SK-N-MC (cell line): Measurements from ENCODE around the gene TREML2.

Source experiments
- DNase-seq: peaks from one replicate; pipeline ENCODE4 v3.0.0-alpha.2; 2011; ENCODE audit warnings: low read depth, low spot score
- H3K27ac ChIP-seq: fragments of 200-600 bp; sonication (generic); 2 replicates; pipeline ENCODE4 v1.5.1; 2016; ENCODE audit warnings: mixed run types
- H3K36me3 ChIP-seq: fragments of 200-600 bp; sonication (generic); 2 replicates; pipeline ENCODE4 v1.6.1; 2017; ENCODE audit warnings: antibody characterized with exemption, low read length, mixed read lengths; ENCODE audit not compliant: insufficient read depth
- H3K4me3 ChIP-seq: fragments of 200-600 bp; sonication (generic); 2 replicates; pipeline ENCODE4 v1.5.1; 2016
- H3K9ac ChIP-seq: fragments of 200-600 bp; sonication (generic); 2 replicates; pipeline ENCODE4 v1.8.0; 2017; ENCODE audit warnings: mixed run types, mixed read lengths; ENCODE audit not compliant: insufficient read length
- H3K9me3 ChIP-seq: fragments of 200-600 bp; sonication (generic); 2 replicates; pipeline ENCODE4 v1.6.1; 2017; ENCODE audit warnings: low read depth, mild to moderate bottlenecking, antibody characterized with exemption, low read length, moderate library complexity, mixed read lengths
- EZH2 ChIP-seq: fragments of 200-600 bp; sonication (generic); IDR thresholded peaks from one replicate; pipeline ENCODE4 v1.6.1; 2017; ENCODE audit warnings: antibody characterized with exemption
- FOXP2 ChIP-seq: optimal IDR thresholded peaks from 2 replicates; pipeline ENCODE3; 2011; ENCODE audit warnings: mild to moderate bottlenecking, moderate library complexity; ENCODE audit not compliant: insufficient read depth; ENCODE audit errors: extremely low read length, control extremely low read depth
- POLR2AphosphoS5 ChIP-seq: IDR thresholded peaks from 2 replicates; pipeline ENCODE4 v1.6.1; 2012; ENCODE audit warnings: mild to moderate bottlenecking, low read depth, low read length, borderline replicate concordance

TREML2 gene

DNA sequence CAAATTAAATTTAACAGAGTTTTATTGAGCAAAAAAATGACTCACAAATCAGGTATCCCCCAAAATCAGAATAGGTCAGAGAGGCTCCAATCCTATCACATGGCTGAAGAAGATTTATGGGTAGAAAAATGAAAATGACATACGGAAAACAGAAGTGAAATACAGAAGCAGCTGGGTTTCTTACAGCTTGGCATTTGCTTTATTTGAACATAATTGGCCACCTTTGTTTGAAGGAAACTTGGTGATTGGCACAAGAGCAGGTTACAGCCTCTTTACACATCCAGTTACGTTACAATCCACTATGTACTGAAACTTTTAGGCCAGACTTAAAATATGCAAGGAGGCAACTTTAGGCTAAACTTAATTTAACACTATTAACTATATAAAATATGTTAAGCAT is 26.3 kb downstream of the TREML2 start:
- TF ChIP-seq FOXP2 (no peak), POLR2AphosphoS5 (no peak), EZH2 (no peak)
- no peak overlapping the region for H3K27ac ChIP-seq
- H3K9ac ChIP-seq = no peak overlapping the region
- no peaks in the 10 kb centered on the region for H3K36me3 ChIP-seq
- H3K4me3 ChIP-seq = no peak overlapping the region
- no peak for DNase-seq
- no peaks in the 10 kb centered on the region for H3K9me3 ChIP-seq

DNA sequence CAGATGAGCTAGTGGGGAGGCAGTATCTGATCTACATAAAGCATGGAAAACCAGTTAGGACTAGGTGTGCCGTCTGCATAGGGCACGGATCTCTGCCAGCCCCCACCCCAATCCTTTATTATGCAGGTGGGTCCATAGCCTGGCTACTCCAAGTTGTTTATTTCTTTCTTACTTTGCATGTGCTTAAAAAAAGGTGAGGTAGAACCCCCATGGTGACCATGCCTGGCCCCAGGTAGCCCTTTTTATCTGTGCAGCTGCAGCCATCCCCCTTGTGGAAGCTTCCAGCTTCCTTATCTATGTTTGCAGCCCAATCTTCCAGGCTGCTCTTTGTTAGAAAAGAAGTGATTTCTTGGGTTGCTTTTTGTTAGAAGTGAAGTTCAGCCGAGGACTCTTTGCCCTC is 29.0 kb downstream of the TREML2 start:
- Histone ChIP-seq H3K36me3 (no peaks in the 10 kb centered on the region), H3K27ac (no peak overlapping the region), H3K9ac (no peak overlapping the region), H3K9me3 (no peaks in the 10 kb centered on the region), H3K4me3 (no peak overlapping the region)
- no peak for DNase-seq
- no peak for TF ChIP-seq FOXP2
- TF ChIP-seq POLR2AphosphoS5 = no peak
- TF ChIP-seq EZH2 = no peak

DNA sequence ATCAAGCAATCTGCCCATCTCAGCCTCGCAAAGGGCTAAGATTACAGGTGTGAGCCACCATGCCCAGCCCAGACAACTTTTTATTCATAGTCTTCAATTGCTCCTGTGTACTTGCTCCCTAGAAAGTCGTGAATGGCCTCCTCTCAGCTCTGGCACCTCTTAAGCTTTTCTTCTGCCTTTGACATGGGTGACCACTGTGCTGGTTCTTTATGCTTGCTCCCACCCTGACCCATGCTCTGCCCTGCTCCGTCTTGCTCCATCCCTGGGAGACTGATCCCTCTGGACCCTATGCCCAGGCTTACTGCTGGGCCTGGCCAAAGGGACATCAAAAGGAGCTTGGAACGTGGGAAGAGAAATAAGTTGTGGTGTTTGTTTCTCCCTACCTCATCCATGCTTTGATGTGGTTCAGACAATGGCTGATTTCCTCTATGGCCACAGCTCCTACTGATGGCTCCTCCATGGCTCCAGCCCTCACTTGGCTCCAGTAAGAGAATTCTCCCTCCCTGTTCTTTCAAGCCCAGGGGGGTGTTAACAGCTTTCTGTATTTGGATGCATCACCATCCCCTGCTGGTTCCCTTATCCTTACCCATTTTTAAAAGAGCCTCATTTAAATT is 30.3 kb downstream of the TREML2 start:
- no peak overlapping the region for H3K9ac ChIP-seq
- TF ChIP-seq FOXP2 (no peak), POLR2AphosphoS5 (no peak), EZH2 (no peak)
- DNase-seq = no peak

DNA sequence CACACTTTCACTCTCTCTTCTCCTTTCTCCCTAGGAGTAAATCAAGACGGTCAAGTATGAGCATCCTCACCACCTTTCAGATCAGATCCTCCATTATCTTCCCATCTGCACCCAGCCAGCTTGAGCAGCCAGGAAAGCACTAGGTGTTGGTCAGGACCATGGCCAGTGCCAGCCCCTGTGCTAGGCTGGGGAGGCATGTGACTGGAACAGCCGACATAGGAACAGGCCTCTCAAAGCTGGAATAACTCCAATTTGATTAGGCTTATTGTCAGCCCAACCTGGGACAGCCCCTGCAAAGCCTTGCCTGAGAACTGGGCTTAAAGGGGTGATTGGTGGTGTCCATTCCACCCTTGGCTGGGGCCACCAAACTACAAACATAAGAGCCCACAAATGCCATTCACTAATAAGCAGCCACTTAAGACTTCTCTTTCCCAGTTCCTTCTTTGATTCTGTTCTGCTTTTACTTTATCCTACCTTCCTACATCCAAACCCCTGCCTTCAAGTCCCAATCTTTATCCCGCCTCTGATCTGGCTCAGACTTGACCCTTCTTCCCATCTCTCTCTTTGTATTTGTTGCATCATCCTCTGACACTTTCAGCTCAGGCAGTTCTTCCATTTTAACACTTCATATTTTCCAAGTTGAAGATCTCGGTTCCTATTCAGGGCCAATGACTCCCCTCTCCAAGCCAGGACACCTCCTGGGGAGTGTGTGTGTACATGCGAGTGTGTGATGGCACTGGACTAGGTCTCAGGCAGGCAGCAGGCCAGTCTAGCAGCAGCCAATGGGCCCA is 33.6 kb downstream of the TREML2 start:
- no peak for TF ChIP-seq EZH2
- TF ChIP-seq POLR2AphosphoS5 = no peak
- TF ChIP-seq FOXP2 = no peak
- Histone ChIP-seq H3K27ac (no peak overlapping the region), H3K9me3 (no peaks in the 10 kb centered on the region), H3K9ac (no peak overlapping the region), H3K36me3 (no peaks in the 10 kb centered on the region), H3K4me3 (no peak overlapping the region)
- DNase-seq = no peak

More for the DNA sequence above, 30.3 kb downstream of the TREML2 start:
- Histone ChIP-seq H3K9me3 (no peaks in the 10 kb centered on the region), H3K27ac (no peak overlapping the region), H3K4me3 (no peak overlapping the region), H3K36me3 (no peaks in the 10 kb centered on the region)

DNA sequence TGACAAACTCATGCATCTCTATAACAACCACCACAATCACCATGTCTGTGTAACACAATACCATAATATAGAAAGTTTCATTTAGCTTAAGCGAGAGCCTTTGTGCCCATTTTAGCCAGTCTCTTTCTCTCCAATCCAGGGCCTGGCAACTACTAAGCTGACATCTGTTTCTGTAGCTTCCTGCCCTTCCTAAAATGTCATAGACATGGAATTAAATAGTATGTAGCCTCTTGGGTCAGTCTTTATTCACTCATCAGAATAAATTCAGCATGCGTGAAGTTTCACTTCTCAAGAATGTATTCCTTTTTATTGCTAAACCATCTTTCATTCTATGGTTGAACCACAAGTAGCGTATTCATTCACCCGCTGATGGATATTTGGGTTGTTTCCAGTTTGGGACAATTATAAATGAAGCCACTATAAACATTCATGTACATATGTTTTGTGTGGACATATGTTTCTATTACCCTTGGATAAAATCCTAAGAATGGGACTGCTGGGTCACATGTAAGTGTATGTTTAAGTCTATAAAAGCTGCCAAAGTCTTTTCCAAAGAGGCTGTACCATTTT is 36.3 kb downstream of the TREML2 start:
- Histone ChIP-seq H3K9ac (no peak overlapping the region), H3K36me3 (no peaks in the 10 kb centered on the region), H3K9me3 (no peaks in the 10 kb centered on the region), H3K4me3 (no peak overlapping the region), H3K27ac (no peak overlapping the region)
- DNase-seq = no peak
- TF ChIP-seq POLR2AphosphoS5 = no peak

DNA sequence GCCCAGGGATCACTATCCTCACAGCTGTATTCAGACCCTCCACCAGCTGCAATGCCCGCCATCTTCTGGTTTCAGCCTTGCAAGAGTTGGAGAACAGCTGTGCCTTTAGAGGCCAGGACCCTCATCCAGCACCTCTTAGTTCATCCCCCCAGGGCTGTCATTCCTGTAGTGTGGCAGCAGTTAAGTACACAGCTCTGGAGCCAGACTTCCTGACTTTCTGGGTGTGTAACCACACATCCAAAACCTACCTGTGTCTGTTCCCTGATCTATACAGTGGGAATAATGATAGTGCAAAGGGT is 37.6 kb downstream of the TREML2 start:
- no peak for DNase-seq
- no peak overlapping the region for H3K4me3 ChIP-seq
- H3K27ac ChIP-seq = no peak overlapping the region
- TF ChIP-seq EZH2 = no peak
- no peak for TF ChIP-seq FOXP2
- TF ChIP-seq POLR2AphosphoS5 = no peak
- no peaks in the 10 kb centered on the region for H3K9me3 ChIP-seq
- H3K9ac ChIP-seq = no peak overlapping the region
- H3K36me3 ChIP-seq = no peaks in the 10 kb centered on the region

DNA sequence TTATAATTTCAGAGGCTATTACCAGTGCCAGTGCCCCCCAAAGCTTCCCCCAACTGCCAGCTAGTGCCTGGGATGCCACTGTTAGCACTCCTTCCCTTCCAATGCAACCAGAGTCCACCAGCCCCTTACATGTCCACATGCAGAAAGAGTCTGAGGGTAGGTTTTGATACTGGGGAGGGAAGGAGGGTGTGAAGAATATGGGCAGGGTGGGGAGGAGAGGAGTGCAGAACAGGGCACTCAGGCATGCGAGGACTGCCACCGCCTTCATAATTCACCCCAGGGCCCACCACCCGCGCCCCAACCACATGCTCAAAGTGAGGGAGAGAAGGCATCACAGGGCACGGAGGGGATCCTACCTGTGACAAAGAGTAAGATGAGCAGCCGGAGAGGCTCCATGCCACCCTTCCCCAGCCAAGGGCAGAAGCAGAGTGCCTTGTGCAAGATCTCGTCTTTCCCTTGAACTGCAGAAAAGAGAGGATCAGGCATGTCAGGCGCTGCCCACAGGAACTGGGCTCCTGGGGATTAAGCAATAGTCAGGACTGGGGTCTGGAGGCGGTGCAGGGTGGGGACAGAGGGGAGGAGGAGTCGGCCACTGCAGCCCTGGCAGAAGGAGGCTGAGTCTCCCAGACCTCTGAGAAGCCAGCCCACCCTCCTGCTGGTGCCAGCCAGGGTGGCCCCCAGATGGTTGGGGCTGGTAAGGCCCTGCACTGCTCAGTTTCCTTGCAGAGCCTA is 38.1 kb downstream of the TREML2 start, which contains the start of gene TREM2:
TREM2 (minus strand) TSS at position 430 of the 732 bp plus-strand sequence; CDS start at position 396, 34 bp downstream.
- Histone ChIP-seq H3K4me3 (no peak within 1 kb of the TSS), H3K9ac (no peak within 1 kb of the TSS), H3K36me3 (no peaks in the 10 kb centered on the region), H3K27ac (no peak within 1 kb of the TSS), H3K9me3 (no peaks in the 10 kb centered on the region)
- TF ChIP-seq EZH2 (no peak), POLR2AphosphoS5 (no peak), FOXP2 (no peak)
- DNase-seq = no peak

DNA sequence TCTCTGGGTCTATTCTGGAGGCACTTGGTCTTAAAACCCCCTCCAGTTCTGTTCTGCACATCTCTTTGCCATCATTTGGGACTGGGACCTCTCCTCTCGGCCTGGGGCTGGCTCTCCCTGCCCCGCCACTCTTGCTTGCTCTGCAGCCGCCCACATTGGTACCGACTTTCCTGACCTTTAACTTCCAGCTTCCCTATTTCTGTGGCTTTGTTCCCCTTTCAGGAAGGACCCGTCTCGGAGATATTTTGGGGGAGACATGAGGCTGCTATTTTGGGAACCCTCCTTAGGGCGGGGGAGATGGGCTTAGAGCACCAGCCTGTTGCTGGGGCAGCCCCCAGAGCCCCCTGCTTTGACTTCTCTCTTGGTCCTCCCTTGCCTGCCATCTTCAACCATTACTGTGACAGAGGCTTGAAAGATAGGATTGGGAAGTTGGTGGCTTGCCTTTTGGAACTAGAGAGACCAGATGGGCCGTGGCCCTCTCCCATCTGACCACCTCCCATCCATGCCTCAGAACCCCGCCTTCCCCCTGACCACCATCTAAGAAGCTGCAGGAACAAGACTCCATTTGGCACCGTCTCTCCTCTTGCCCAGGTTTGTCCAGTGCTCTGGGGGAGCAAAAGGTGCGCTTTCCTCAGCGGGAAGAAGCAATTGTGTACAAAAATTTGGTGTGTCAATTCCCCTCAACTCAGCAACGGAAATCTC is 38.9 kb downstream of the TREML2 start:
- Histone ChIP-seq H3K36me3 (no peaks in the 10 kb centered on the region), H3K9me3 (no peaks in the 10 kb centered on the region), H3K4me3 (no peak overlapping the region), H3K9ac (no peak overlapping the region), H3K27ac (no peak overlapping the region)
- no peak for DNase-seq
- TF ChIP-seq FOXP2 (no peak), POLR2AphosphoS5 (no peak), EZH2 (no peak)
